ENCODE measurements around the gene KIF17. TPM values are rescaled to one million over a fixed set of nuclear protein-coding genes. Genes with fewer than 3 reads are reported as not detected.

The KIF17 gene
- total RNA-seq, 1 donor from 2014 or later = not detected

- intact Hi-C loops (cut with micrococcal nuclease) = no loop called here
Observed at GRCh38 chr1:20636785-20637347, 80.9 kb downstream of the KIF17 start.

GRCh38 chr1:20634594-20635084, 83.2 kb downstream of the KIF17 start:
- intact Hi-C loops (cut with micrococcal nuclease) = loop anchor here (1.0 to 5.0 kb wide), 2 partner anchors 27 to 127 kb away; partner anchors contain the start of genes DDOST and MUL1
- no peak for ATAC-seq (ENCODE audit: low read depth)
- POLR2A ChIA-PET = interaction anchor here (2.0 kb wide), 1 partner anchor 26 kb away, joined by 17 read pairs; the partner anchor contains the start of gene DDOST

More at GRCh38 chr1:20636785-20637347, 80.9 kb downstream of the KIF17 start:
- ChIA-PET POLR2A (no interaction called here), CTCF (interaction anchor here (1.0 kb wide), 1 partner anchor 114 kb away, joined by 3 read pairs; no protein-coding TSS in a partner anchor)
- no peak overlapping the region for H3K27ac Mint-ChIP-seq
- DNase-seq = no peak
- peaks cover 10% of the 10 kb centered on the region for H3K36me3 Mint-ChIP-seq (ENCODE audit: low read depth)
- no peak for ATAC-seq (ENCODE audit: low read depth)
- no peaks in the 10 kb centered on the region for H3K9me3 Mint-ChIP-seq
- peaks cover 15% of the 10 kb centered on the region for H3K4me1 Mint-ChIP-seq
- TF ChIP-seq CTCF (IDR thresholded peaks at IDR 0.05) = no peak
- H3K27me3 Mint-ChIP-seq = no peaks in the 10 kb centered on the region
- H3K4me3 Mint-ChIP-seq = no peak overlapping the region

GRCh38 chr1:20634065-20634593, 83.7 kb downstream of the KIF17 start:
- peak; percentile 13 for ATAC-seq (ENCODE audit: low read depth)
- intact Hi-C loops (cut with micrococcal nuclease) = loop anchor here (1.0 to 5.0 kb wide), 2 partner anchors 27 to 127 kb away; partner anchors contain the start of genes DDOST and MUL1
- TF ChIP-seq CTCF (IDR thresholded peaks at IDR 0.05) = no peak
- H3K27me3 Mint-ChIP-seq = no peaks in the 10 kb centered on the region
- peak overlapping the region; percentile 80 for H3K27ac Mint-ChIP-seq
- H3K4me1 Mint-ChIP-seq = peaks cover 12% of the 10 kb centered on the region
- ChIA-PET POLR2A (interaction anchor here (0.5 to 2.0 kb wide), 7 partner anchors 16 to 514 kb away, joined by 3 to 17 read pairs (median 4); partner anchors contain the start of genes DDOST, HP1BP3, MUL1 and SH2D5), CTCF (interaction anchor here (0.7 to 1.0 kb wide), 3 partner anchors 12 to 421 kb away, joined by 3 to 6 read pairs (median 4); partner anchors contain the start of gene DDOST)
- peak overlapping the region; percentile 88 for H3K4me3 Mint-ChIP-seq
- H3K9me3 Mint-ChIP-seq = peaks cover 4% of the 10 kb centered on the region
- DNase-seq = no peak
- peaks cover 7% of the 10 kb centered on the region for H3K36me3 Mint-ChIP-seq (ENCODE audit: low read depth)

More at GRCh38 chr1:20634594-20635084, 83.2 kb downstream of the KIF17 start:
- H3K27ac Mint-ChIP-seq = peak overlapping the region; percentile 80
- no peak for DNase-seq
- peak overlapping the region; percentile 88 for H3K4me3 Mint-ChIP-seq
- peaks cover 12% of the 10 kb centered on the region for H3K4me1 Mint-ChIP-seq
- TF ChIP-seq CTCF (IDR thresholded peaks at IDR 0.05) = no peak
- CTCF ChIA-PET = no interaction called here
- no peaks in the 10 kb centered on the region for H3K9me3 Mint-ChIP-seq
- peaks cover 10% of the 10 kb centered on the region for H3K36me3 Mint-ChIP-seq (ENCODE audit: low read depth)
- H3K27me3 Mint-ChIP-seq = no peaks in the 10 kb centered on the region

- intact Hi-C loops (cut with micrococcal nuclease) = loop anchor here (1.0 to 5.0 kb wide), 3 partner anchors 28 to 126 kb away; partner anchors contain the start of genes DDOST and MUL1
- Mint-ChIP-seq H3K4me1 (peaks cover 12% of the 10 kb centered on the region), H3K9me3 (peaks cover 6% of the 10 kb centered on the region), H3K4me3 (peak within 1 kb of the TSS; percentile 88), H3K36me3 (ENCODE audit: low read depth) (peaks cover 4% of the 10 kb centered on the region), H3K27me3 (no peaks in the 10 kb centered on the region), H3K27ac (peak within 1 kb of the TSS; percentile 80)
- ChIA-PET CTCF (interaction anchor here (0.7 to 1.6 kb wide), 9 partner anchors 12 to 990 kb away, joined by 3 to 6 read pairs (median 4); partner anchors contain the start of gene DDOST), POLR2A (interaction anchor here (0.5 to 2.0 kb wide), 7 partner anchors 16 to 514 kb away, joined by 3 to 17 read pairs (median 4); partner anchors contain the start of genes DDOST, HP1BP3, MUL1 and SH2D5)
- ATAC-seq (ENCODE audit: low read depth) (peak; percentile 94), DNase-seq (peak; percentile 92)
- TF ChIP-seq CTCF (IDR thresholded peaks at IDR 0.05) = peak; percentile 94
Observed at GRCh38 chr1:20633190-20634064, 84.4 kb downstream of the KIF17 start, which contains the start of gene PINK1. Gene PINK1 (plus strand): TSS chr1:20633458. CDS start chr1:20633549, 91 bp downstream.

Measured in activated B cell treated with CpG ODN at 0.5 μM for 24 hours (primary cell).